Subcutaneous adipose tissue (tissue), 4 donors: ENCODE measurements around the gene SCAMP4. TPM values are rescaled to one million over a fixed set of nuclear protein-coding genes. Genes with fewer than 3 reads are reported as not detected.

Experiments
- total RNA-seq, 4 donors: library from RNA; depleted of rRNA; stranded (reverse); fragments of >200 nt; gene quantifications; one replicate each; pipeline ENCODE4 v1.1.0, GENCODE V29; 2016

Gene SCAMP4
- total RNA-seq, 4 donors from 2014 or later = 20.9 to 45.8 (median 42.4) TPM

Other genes with a start within 250 kb of the SCAMP4 start
- gene ONECUT3, start 151.9 kb upstream of the SCAMP4 start, total RNA-seq = not detected
- gene ATP8B3, start 93.1 kb upstream of the SCAMP4 start, total RNA-seq = 1 to 10 TPM; 1.5 to 3.3 (median 1.8) TPM
- 10 to 100 TPM; 12.3 to 30.5 (median 20.1) TPM for gene REXO1, start 56.9 kb upstream of the SCAMP4 start, total RNA-seq
- gene KLF16, start 41.8 kb upstream of the SCAMP4 start, total RNA-seq = 1 to 10 TPM in 3 of 4 donors, not detected in 1; 2.4 to 3.4 (median 2.9) TPM
- gene ABHD17A, start 19.9 kb upstream of the SCAMP4 start, total RNA-seq = 10 to 100 TPM; 43.7 to 88.9 (median 56.8) TPM
- gene ADAT3, start within 50 bp of the SCAMP4 start, total RNA-seq = 1 to 10 TPM in 1 of 4 donors, under 1 TPM in 3; 0.68 to 1.1 (median 0.93) TPM
- gene CSNK1G2, start 35.8 kb downstream of the SCAMP4 start, total RNA-seq = 10 to 100 TPM; 17.3 to 50.9 (median 26.2) TPM
- gene BTBD2, start 110.3 kb downstream of the SCAMP4 start, total RNA-seq = 10 to 100 TPM; 39.6 to 76.5 (median 54.3) TPM
- 100 to 1,000 TPM; 120 to 386 (median 204) TPM for gene MKNK2, start 145.8 kb downstream of the SCAMP4 start, total RNA-seq
- 10 to 100 TPM; 27.9 to 53.3 (median 46.5) TPM for gene MOB3A, start 190.9 kb downstream of the SCAMP4 start, total RNA-seq
- 10 to 100 TPM in 2 of 4 donors, 1 to 10 TPM in 2; 2.0 to 11.1 (median 6.3) TPM for gene IZUMO4, start 191.5 kb downstream of the SCAMP4 start, total RNA-seq
- 10 to 100 TPM; 46.6 to 94.0 (median 57.5) TPM for gene AP3D1, start 246.2 kb downstream of the SCAMP4 start, total RNA-seq